ENCODE data around the gene FARS2.

The FARS2 gene

GRCh38 chr6:5461365-5461764, 200.1 kb downstream of the FARS2 start:
- POLR2A ChIA-PET, result no interaction called here
- Histone ChIP-seq H3K36me3 (ENCODE audit: control insufficient read depth in 2 of 2, insufficient read depth in 1 of 2, low read length in 2 of 2) (no peaks in the 10 kb centered on the region), H3K27ac (ENCODE audit: extremely low read depth, low read depth, low read length) (no peak overlapping the region), H3K4me1 (ENCODE audit: control insufficient read depth, insufficient read depth, low read length) (0 out of 2 replicates have a peak, but pooled peaks cover 3% of the 10 kb centered on the region), H3K4me3 (ENCODE audit: low read depth, low read length) (no peak overlapping the region), H3K9me3 (ENCODE audit: control insufficient read depth, insufficient read depth, low read depth, low read length) (no peaks in the 10 kb centered on the region)
- TF ChIP-seq ZNF26 (tag by site-specific recombination; IDR thresholded peaks at IDR 0.05), result no peak
- CTCF ChIA-PET, result interaction anchor here (0.7 to 3.1 kb wide), 3 partner anchors 10 to 496 kb away, joined by 3 to 14 read pairs (median 5); no protein-coding TSS in a partner anchor

GRCh38 chr6:5462856-5463255, 201.5 kb downstream of the FARS2 start:
- Histone ChIP-seq H3K9me3 (ENCODE audit: control insufficient read depth, insufficient read depth, low read depth, low read length) (no peaks in the 10 kb centered on the region), H3K4me3 (ENCODE audit: low read depth, low read length) (no peak overlapping the region), H3K4me1 (ENCODE audit: control insufficient read depth, insufficient read depth, low read length) (0 out of 2 replicates have a peak, but pooled peaks cover 3% of the 10 kb centered on the region), H3K27ac (ENCODE audit: extremely low read depth, low read depth, low read length) (no peak overlapping the region), H3K36me3 (ENCODE audit: control insufficient read depth in 2 of 2, insufficient read depth in 1 of 2, low read length in 2 of 2) (no peaks in the 10 kb centered on the region)
- POLR2A ChIA-PET, result no interaction called here
- CTCF ChIA-PET, result interaction anchor here (1.4 kb wide), 1 partner anchor 8 kb away, joined by 13 read pairs; no protein-coding TSS in a partner anchor
- TF ChIP-seq, protein P1, sequence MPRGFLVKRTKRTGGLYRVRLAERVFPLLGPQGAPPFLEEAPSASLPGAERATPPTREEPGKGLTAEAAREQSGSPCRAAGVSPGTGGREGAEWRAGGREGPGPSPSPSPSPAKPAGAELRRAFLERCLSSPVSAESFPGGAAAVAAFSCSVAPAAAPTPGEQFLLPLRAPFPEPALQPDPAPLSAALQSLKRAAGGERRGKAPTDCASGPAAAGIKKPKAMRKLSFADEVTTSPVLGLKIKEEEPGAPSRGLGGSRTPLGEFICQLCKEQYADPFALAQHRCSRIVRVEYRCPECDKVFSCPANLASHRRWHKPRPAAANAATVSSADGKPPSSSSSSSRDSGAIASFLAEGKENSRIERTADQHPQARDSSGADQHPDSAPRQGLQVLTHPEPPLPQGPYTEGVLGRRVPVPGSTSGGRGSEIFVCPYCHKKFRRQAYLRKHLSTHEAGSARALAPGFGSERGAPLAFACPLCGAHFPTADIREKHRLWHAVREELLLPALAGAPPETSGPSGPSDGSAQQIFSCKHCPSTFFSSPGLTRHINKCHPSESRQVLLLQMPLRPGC (tag by site-specific recombination; IDR thresholded peaks at IDR 0.05), result no peak
- TF ChIP-seq ZNF214 (tag by site-specific recombination; IDR thresholded peaks at IDR 0.05; ENCODE audit: borderline replicate concordance), result no peak
- TF ChIP-seq RBAK (tag by site-specific recombination; IDR thresholded peaks at IDR 0.05), result no peak
- no peak for TF ChIP-seq ZNF248 (tag by site-specific recombination; IDR thresholded peaks at IDR 0.05)
- TF ChIP-seq OVOL3 (tag by site-specific recombination; IDR thresholded peaks at IDR 0.05), result no peak
- no peak for TF ChIP-seq ZSCAN16 (tag by site-specific recombination; IDR thresholded peaks at IDR 0.05)
- TF ChIP-seq YY2 (tag by site-specific recombination; IDR thresholded peaks at IDR 0.05), result no peak
- TF ChIP-seq, protein P2, sequence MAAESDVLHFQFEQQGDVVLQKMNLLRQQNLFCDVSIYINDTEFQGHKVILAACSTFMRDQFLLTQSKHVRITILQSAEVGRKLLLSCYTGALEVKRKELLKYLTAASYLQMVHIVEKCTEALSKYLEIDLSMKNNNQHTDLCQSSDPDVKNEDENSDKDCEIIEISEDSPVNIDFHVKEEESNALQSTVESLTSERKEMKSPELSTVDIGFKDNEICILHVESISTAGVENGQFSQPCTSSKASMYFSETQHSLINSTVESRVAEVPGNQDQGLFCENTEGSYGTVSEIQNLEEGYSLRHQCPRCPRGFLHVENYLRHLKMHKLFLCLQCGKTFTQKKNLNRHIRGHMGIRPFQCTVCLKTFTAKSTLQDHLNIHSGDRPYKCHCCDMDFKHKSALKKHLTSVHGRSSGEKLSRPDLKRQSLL (tag by site-specific recombination; IDR thresholded peaks at IDR 0.05), result no peak
- TF ChIP-seq ZNF202 (tag by site-specific recombination; IDR thresholded peaks at IDR 0.05; ENCODE audit: borderline replicate concordance), result no peak
- no peak for TF ChIP-seq BCL11A (tag by site-specific recombination; IDR thresholded peaks at IDR 0.05; ENCODE audit: low read depth)
- TF ChIP-seq, protein P3, sequence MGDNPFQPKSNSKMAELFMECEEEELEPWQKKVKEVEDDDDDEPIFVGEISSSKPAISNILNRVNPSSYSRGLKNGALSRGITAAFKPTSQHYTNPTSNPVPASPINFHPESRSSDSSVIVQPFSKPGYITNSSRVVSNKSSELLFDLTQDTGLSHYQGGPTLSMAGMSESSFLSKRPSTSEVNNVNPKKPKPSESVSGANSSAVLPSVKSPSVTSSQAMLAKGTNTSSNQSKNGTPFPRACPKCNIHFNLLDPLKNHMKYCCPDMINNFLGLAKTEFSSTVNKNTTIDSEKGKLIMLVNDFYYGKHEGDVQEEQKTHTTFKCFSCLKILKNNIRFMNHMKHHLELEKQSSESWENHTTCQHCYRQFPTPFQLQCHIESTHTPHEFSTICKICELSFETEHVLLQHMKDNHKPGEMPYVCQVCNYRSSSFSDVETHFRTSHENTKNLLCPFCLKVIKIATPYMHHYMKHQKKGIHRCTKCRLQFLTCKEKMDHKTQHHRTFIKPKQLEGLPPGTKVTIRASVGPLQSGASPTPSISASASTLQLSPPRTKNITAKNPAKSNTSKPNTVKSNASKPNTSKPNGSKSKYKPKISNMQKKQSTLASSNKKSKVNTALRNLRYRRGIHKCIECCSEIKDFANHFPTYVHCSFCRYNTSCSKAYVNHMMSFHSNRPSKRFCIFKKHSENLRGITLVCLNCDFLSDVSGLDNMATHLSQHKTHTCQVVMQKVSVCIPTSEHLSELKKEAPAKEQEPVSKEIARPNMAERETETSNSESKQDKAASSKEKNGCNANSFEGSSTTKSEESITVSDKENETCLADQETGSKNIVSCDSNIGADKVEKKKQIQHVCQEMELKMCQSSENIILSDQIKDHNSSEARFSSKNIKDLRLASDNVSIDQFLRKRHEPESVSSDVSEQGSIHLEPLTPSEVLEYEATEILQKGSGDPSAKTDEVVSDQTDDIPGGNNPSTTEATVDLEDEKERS (tag by site-specific recombination; IDR thresholded peaks at IDR 0.05), result no peak
- TF ChIP-seq ZNF626 (tag by site-specific recombination; IDR thresholded peaks at IDR 0.05), result no peak
- no peak for TF ChIP-seq ZNF518A (tag by site-specific recombination; conservative IDR thresholded peaks at IDR 0.05; ENCODE audit: low read depth)
- TF ChIP-seq, protein P4, sequence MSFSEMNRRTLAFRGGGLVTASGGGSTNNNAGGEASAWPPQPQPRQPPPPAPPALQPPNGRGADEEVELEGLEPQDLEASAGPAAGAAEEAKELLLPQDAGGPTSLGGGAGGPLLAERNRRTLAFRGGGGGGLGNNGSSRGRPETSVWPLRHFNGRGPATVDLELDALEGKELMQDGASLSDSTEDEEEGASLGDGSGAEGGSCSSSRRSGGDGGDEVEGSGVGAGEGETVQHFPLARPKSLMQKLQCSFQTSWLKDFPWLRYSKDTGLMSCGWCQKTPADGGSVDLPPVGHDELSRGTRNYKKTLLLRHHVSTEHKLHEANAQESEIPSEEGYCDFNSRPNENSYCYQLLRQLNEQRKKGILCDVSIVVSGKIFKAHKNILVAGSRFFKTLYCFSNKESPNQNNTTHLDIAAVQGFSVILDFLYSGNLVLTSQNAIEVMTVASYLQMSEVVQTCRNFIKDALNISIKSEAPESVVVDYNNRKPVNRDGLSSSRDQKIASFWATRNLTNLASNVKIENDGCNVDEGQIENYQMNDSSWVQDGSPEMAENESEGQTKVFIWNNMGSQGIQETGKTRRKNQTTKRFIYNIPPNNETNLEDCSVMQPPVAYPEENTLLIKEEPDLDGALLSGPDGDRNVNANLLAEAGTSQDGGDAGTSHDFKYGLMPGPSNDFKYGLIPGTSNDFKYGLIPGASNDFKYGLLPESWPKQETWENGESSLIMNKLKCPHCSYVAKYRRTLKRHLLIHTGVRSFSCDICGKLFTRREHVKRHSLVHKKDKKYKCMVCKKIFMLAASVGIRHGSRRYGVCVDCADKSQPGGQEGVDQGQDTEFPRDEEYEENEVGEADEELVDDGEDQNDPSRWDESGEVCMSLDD (tag by site-specific recombination; IDR thresholded peaks at IDR 0.05), result no peak
- TF ChIP-seq ZNF157 (tag by site-specific recombination; IDR thresholded peaks at IDR 0.05), result no peak
- TF ChIP-seq SP2 (tag by site-specific recombination; IDR thresholded peaks at IDR 0.05), result no peak
- TF ChIP-seq ZNF174 (tag by site-specific recombination; IDR thresholded peaks at IDR 0.05), result no peak
- no peak for TF ChIP-seq ZNF350 (tag by site-specific recombination; IDR thresholded peaks at IDR 0.05)
- TF ChIP-seq GLI4 (tag by site-specific recombination; IDR thresholded peaks at IDR 0.05), result no peak
